GM23338 (cell line): Measurements from ENCODE around the gene MPP2. TPM values are rescaled to one million over a fixed set of nuclear protein-coding genes. Genes with fewer than 3 reads are reported as not detected.

ENCODE experiments used
- CTCF ChIP-seq, 2 experiments: fragments of 200-600 bp in 1 of 2; sonication (generic) in 1 of 2; conservative IDR thresholded peaks; 2 replicates each; pipeline versions ENCODE4 v1.5.1 to v1.6.1; 2016 to 2017; ENCODE audit warnings: antibody characterized with exemption in 2 of 2, low read depth in 2 of 2, mild to moderate bottlenecking in 2 of 2, moderate library complexity in 1 of 2
- ETS1 ChIP-seq: IDR thresholded peaks from 2 replicates; pipeline ENCODE4 v1.6.1; 2016; ENCODE audit warnings: antibody characterized with exemption
- EZH2phosphoT487 ChIP-seq: fragments of 200-600 bp; sonication (generic); IDR thresholded peaks from one replicate; pipeline ENCODE4 v1.8.1; 2018; ENCODE audit warnings: antibody characterized with exemption; ENCODE audit not compliant: unreplicated experiment
- JUNB ChIP-seq: IDR thresholded peaks from one replicate; pipeline ENCODE4 v1.6.1; 2016; ENCODE audit warnings: antibody characterized with exemption; ENCODE audit not compliant: unreplicated experiment
- NANOG ChIP-seq: IDR thresholded peaks from 2 replicates; pipeline ENCODE4 v1.6.1; 2016; ENCODE audit warnings: antibody characterized with exemption, borderline replicate concordance
- POLR2AphosphoS5 ChIP-seq: IDR thresholded peaks from 2 replicates; pipeline ENCODE4 v1.6.1; 2016; ENCODE audit warnings: antibody characterized with exemption, low read depth
- ZNF114 ChIP-seq: fragments of 250-450 bp; sonication (Bioruptor Pico); IDR thresholded peaks from 2 replicates; pipeline ENCODE4 v1.5.0; 2020; ENCODE audit warnings: mild to moderate bottlenecking, moderate library complexity
- ZNF331 ChIP-seq: fragments of 250-450 bp; sonication (Bioruptor Pico); IDR thresholded peaks from 2 replicates; pipeline ENCODE4 v1.5.0; 2020; ENCODE audit warnings: low read depth, mild to moderate bottlenecking, moderate library complexity
- ZNF462 ChIP-seq: fragments of 250-450 bp; sonication (Bioruptor Pico); IDR thresholded peaks from 2 replicates; pipeline ENCODE4 v1.5.0; 2020; ENCODE audit warnings: mild to moderate bottlenecking, moderate library complexity
- polyA plus RNA-seq: library from polyadenylated mRNA; unstranded; fragments of >200 nt; fragmentation: Nextera tagmentation; extraction: Ambion mirVana; gene quantifications from 2 replicates; pipeline ENCODE4 v1.2.1, GENCODE V29; 2016
- total RNA-seq: library from RNA; depleted of rRNA; stranded (reverse); fragments of >200 nt; shearing (Covaris generic); gene quantifications from 2 replicates; pipeline ENCODE4 v1.2.3, GENCODE V29; 2014

MPP2 gene
- total and polyA plus RNA-seq, 2 experiments from 2014 or later: 7.8 to 20.7 TPM

- TF ChIP-seq ZNF462 (CRISPR knock-in tag) (no peak), JUNB (no peak), POLR2AphosphoS5 (no peak), CTCF (conservative IDR thresholded peaks at IDR 0.05; ENCODE audit: low read depth in 2 of 2) (no peak), ZNF331 (no peak), ETS1 (no peak), ZNF114 (CRISPR knock-in tag) (no peak), EZH2phosphoT487 (no peak), NANOG (no peak)
Observed at GRCh38 chr17:43953746-43954145, 46.4 kb upstream of the MPP2 start, which contains the start of gene PYY (continued).
